Hepatocyte (in vitro differentiated cells): ENCODE data around the gene KIR3DL2. TPM values are rescaled to one million over a fixed set of nuclear protein-coding genes. Genes with fewer than 3 reads are reported as not detected.
"Not testable (repeated sequence)": the region's sequence is repeated elsewhere in the genome, so short reads cannot be mapped to it uniquely, and the experiment has no call there.

ENCODE experiments used
- DNase-seq: peaks from one replicate; pipeline ENCODE4 v3.0.0-alpha.2; 2016; ENCODE audit warnings: low spot score
- H2AFZ ChIP-seq: fragments of 200-600 bp; sonication (generic); 2 replicates; pipeline ENCODE4 v1.6.0; 2016; ENCODE audit warnings: antibody characterized with exemption, mild to moderate bottlenecking
- H3K27ac ChIP-seq: fragments of 200-600 bp; sonication (generic); 2 replicates; pipeline ENCODE4 v1.5.1; 2016; ENCODE audit warnings: mild to moderate bottlenecking
- H3K27me3 ChIP-seq: fragments of 200-600 bp; sonication (generic); 2 replicates; pipeline ENCODE4 v1.6.1; 2016
- H3K36me3 ChIP-seq: fragments of 200-600 bp; sonication (generic); replicated peaks from 2 replicates; pipeline ENCODE4 v1.5.1; 2016; ENCODE audit warnings: low read depth; ENCODE audit not compliant: insufficient read depth
- H3K4me1 ChIP-seq: fragments of 200-600 bp; sonication (generic); 2 replicates; pipeline ENCODE4 v1.5.1; 2016; ENCODE audit warnings: mild to moderate bottlenecking, moderate library complexity; ENCODE audit not compliant: insufficient read depth
- H3K4me2 ChIP-seq: fragments of 200-600 bp; sonication (generic); 2 replicates; pipeline ENCODE4 v1.6.0; 2016
- H3K4me3 ChIP-seq: fragments of 200-600 bp; sonication (generic); 2 replicates; pipeline ENCODE4 v1.5.1; 2016; ENCODE audit warnings: mild to moderate bottlenecking
- H3K79me2 ChIP-seq: fragments of 200-600 bp; sonication (generic); 2 replicates; pipeline ENCODE4 v1.6.0; 2017; ENCODE audit warnings: mild to moderate bottlenecking
- H3K9me2 ChIP-seq: fragments of 200-600 bp; sonication (generic); replicated peaks from 2 replicates; pipeline ENCODE4 v1.6.0; 2017; ENCODE audit warnings: mild to moderate bottlenecking; ENCODE audit not compliant: insufficient read depth
- H3K9me3 ChIP-seq: fragments of 200-600 bp; sonication (generic); 2 replicates; pipeline ENCODE4 v1.5.1; 2016; ENCODE audit warnings: low read depth, mild to moderate bottlenecking
- H4K20me1 ChIP-seq: fragments of 200-600 bp; sonication (generic); 2 replicates; pipeline ENCODE4 v1.6.0; 2016; ENCODE audit warnings: mild to moderate bottlenecking; ENCODE audit not compliant: insufficient read depth, poor library complexity, severe bottlenecking
- EZH2 ChIP-seq: fragments of 200-600 bp; sonication (generic); IDR thresholded peaks from 2 replicates; pipeline ENCODE4 v1.6.1; 2016; ENCODE audit warnings: antibody characterized with exemption, mild to moderate bottlenecking, borderline replicate concordance
- EZH2phosphoT487 ChIP-seq: fragments of 200-600 bp; sonication (generic); IDR thresholded peaks from one replicate; pipeline ENCODE4 v1.6.1; 2018; ENCODE audit warnings: antibody characterized with exemption, mild to moderate bottlenecking, low read depth, moderate library complexity; ENCODE audit not compliant: unreplicated experiment, severe bottlenecking
- WGBS: methylation state at CpG from one replicate; pipeline ENCODE4 v1.1.6; 2016; ENCODE audit warnings: low lambda C conversion rate; ENCODE audit errors: missing lambda C conversion rate; 5-methylcytosine and 5-hydroxymethylcytosine counted together
- polyA plus RNA-seq: library from polyadenylated mRNA; unstranded; fragments of >200 nt; fragmentation: Nextera tagmentation; extraction: Ambion mirVana; gene quantifications from 2 replicates; pipeline ENCODE4 v1.2.1, GENCODE V29; 2016
- total RNA-seq: library from RNA; depleted of rRNA; stranded (reverse); fragments of >200 nt; gene quantifications from 2 replicates; pipeline ENCODE4 v1.2.3, GENCODE V29; 2014
- TF ChIP-seq, protein P1 (sequence below): fragments of 200-600 bp; sonication (generic); IDR thresholded peaks from 2 replicates; pipeline ENCODE4 v1.5.1; 2016; ENCODE audit warnings: antibody characterized with exemption, mild to moderate bottlenecking; ENCODE audit not compliant: poor library complexity

Gene KIR3DL2
- total and polyA plus RNA-seq, 2 experiments from 2014 or later = not detected

GRCh38 chr19:54805665-54806515 lies 44.4 kb upstream of the KIR3DL2 start:
- WGBS = 79% methylated on average over 14 of the region's 14 CpGs
- Histone ChIP-seq H3K79me2 (no peaks in the 10 kb centered on the region), H3K27me3 (no peaks in the 10 kb centered on the region)

DNA sequence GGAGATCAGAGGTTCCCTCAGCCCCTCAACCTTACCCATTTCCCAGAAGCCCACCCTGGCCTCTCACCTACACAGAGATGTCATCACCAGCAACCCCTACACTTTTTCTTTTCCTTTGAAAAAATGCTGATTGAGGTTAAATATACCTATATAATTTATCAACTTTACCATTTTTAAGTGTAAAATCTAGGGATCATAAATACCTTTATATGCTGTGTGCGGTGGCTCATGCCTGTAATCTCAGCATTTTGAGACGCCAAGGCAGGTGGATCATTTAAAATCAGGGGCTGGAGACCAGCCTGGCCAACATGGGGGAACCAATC lies 43.8 kb upstream of the KIR3DL2 start:
- Histone ChIP-seq H3K4me3 (no peak overlapping the region), H3K4me1 (no peaks in the 10 kb centered on the region), H3K27me3 (no peaks in the 10 kb centered on the region), H3K9me3 (no peaks in the 10 kb centered on the region), H3K4me2 (no peak overlapping the region), H3K27ac (no peak overlapping the region), H3K9me2 (no peaks in the 10 kb centered on the region), H2AFZ (no peak overlapping the region), H3K36me3 (no peaks in the 10 kb centered on the region), H4K20me1 (no peaks in the 10 kb centered on the region), H3K79me2 (no peaks in the 10 kb centered on the region)
- DNase-seq = no peak
- TF ChIP-seq EZH2phosphoT487 (no peak), EZH2 (no peak)
- TF ChIP-seq, protein P1, sequence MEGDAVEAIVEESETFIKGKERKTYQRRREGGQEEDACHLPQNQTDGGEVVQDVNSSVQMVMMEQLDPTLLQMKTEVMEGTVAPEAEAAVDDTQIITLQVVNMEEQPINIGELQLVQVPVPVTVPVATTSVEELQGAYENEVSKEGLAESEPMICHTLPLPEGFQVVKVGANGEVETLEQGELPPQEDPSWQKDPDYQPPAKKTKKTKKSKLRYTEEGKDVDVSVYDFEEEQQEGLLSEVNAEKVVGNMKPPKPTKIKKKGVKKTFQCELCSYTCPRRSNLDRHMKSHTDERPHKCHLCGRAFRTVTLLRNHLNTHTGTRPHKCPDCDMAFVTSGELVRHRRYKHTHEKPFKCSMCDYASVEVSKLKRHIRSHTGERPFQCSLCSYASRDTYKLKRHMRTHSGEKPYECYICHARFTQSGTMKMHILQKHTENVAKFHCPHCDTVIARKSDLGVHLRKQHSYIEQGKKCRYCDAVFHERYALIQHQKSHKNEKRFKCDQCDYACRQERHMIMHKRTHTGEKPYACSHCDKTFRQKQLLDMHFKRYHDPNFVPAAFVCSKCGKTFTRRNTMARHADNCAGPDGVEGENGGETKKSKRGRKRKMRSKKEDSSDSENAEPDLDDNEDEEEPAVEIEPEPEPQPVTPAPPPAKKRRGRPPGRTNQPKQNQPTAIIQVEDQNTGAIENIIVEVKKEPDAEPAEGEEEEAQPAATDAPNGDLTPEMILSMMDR = no peak
- WGBS = 67% methylated on average over 2 of the region's 2 CpGs

More at GRCh38 chr19:54805665-54806515, 44.4 kb upstream of the KIR3DL2 start:
- Histone ChIP-seq H3K9me3 (no peaks in the 10 kb centered on the region), H3K36me3 (no peaks in the 10 kb centered on the region), H2AFZ (no peak overlapping the region), H3K4me3 (no peak overlapping the region), H4K20me1 (no peaks in the 10 kb centered on the region), H3K4me1 (no peaks in the 10 kb centered on the region), H3K27ac (no peak overlapping the region), H3K4me2 (no peak overlapping the region), H3K9me2 (no peaks in the 10 kb centered on the region)
- TF ChIP-seq, protein P1 = no peak
- TF ChIP-seq EZH2 = no peak
- TF ChIP-seq EZH2phosphoT487 = no peak
- DNase-seq = no peak

DNA sequence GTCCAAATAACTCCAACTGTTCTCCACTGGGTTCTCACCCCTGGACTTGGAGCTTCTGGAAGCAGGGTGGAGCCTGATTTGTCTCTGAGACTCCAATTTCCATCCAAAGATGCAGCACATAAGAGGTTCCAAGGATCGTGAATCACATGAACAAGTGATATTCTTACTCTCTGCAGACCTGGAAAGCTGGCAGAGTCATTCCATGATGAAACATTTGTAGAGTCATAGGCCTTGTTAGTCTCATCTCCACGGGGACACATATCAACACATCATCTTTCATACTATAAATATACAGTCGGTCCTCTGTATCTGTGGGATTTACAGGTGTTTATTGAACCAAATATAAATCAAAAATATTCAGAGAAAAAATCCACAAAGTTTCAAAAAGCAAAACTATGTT lies 35.7 kb upstream of the KIR3DL2 start:
- not testable (repeated sequence) for DNase-seq, H4K20me1 ChIP-seq, H3K4me2 ChIP-seq, H3K4me3 ChIP-seq, H3K9me2 ChIP-seq, H3K27ac ChIP-seq, H3K79me2 ChIP-seq, H3K4me1 ChIP-seq, H3K36me3 ChIP-seq, H3K27me3 ChIP-seq, H3K9me3 ChIP-seq, H2AFZ ChIP-seq
- 43% methylated on average over 3 of the region's 3 CpGs for WGBS

GRCh38 chr19:54816251-54816650 lies 34.0 kb upstream of the KIR3DL2 start, which contains the start of gene KIR3DL1:
TSS of gene KIR3DL1 (plus strand) at chr19:54816468.
- H3K36me3 ChIP-seq, H3K4me3 ChIP-seq, H4K20me1 ChIP-seq, H3K27ac ChIP-seq, H3K9me2 ChIP-seq, H3K4me2 ChIP-seq, DNase-seq, H3K4me1 ChIP-seq, H3K9me3 ChIP-seq, H3K79me2 ChIP-seq, H2AFZ ChIP-seq, H3K27me3 ChIP-seq: not testable (repeated sequence)
- WGBS = 83% methylated on average over 17 of the region's 17 CpGs
